Activated T-cell treated with anti-CD3 and anti-CD28 coated beads for 24 hours (primary cell): Measurements from ENCODE around the gene MSGN1.
"Not testable (repeated sequence)": the region's sequence is repeated elsewhere in the genome, so short reads cannot be mapped to it uniquely, and the experiment has no call there.

Experiments used
- DNase-seq: peaks from one replicate; pipeline ENCODE4 v3.0.0-alpha.2; 2020; ENCODE audit warnings: low read depth

Gene MSGN1

DNA sequence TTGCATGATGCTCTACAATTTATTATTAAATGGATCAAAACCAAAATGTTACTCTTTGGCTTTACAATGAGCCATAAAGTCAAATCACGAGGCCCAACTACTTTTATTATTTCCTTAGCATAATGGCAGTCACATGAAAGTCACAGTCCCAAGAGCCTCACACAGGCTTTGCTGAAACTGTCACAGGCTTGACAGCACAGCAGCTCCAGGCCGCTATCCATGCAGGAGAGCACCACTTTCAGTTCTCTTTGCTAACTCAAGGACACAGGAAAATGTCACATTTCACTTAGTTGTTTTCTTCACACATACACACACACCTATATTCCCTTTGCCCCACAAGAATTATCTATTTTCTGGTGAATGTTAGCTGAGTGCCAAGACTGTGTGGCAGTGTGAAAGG lies 11.1 kb upstream of the MSGN1 start:
- DNase-seq: no peak

DNA sequence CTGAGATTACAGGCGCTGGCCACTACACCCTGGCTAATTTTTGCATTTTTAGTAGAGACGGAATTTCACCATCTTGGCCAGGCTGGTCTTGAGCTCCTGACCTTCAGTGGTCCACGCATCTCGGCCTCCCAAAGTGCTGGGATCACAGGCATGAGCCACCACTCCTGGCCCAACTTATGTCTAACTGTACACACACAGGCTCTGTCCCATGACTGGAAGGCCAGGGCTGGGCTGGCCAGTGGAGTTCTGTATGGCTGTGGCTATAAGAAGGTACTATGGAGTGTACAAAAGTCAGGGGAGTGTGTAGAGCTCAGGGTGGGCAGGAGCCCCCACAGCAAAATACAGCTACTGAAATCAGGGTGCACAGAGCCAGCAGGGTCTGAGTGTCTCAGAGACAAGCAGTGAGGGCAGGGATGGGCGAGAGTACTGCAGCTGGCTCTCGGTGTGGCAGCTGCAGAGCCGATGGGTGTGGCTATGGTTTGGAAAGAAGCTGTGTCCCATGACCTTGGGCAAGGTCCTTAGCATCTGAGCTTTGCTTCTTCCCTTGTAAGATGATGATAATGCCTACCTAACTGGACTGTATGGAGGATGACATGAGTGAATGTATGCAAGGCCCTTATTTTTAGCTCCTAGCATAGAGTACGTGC lies 10.4 kb upstream of the MSGN1 start:
- no peak for DNase-seq

DNA sequence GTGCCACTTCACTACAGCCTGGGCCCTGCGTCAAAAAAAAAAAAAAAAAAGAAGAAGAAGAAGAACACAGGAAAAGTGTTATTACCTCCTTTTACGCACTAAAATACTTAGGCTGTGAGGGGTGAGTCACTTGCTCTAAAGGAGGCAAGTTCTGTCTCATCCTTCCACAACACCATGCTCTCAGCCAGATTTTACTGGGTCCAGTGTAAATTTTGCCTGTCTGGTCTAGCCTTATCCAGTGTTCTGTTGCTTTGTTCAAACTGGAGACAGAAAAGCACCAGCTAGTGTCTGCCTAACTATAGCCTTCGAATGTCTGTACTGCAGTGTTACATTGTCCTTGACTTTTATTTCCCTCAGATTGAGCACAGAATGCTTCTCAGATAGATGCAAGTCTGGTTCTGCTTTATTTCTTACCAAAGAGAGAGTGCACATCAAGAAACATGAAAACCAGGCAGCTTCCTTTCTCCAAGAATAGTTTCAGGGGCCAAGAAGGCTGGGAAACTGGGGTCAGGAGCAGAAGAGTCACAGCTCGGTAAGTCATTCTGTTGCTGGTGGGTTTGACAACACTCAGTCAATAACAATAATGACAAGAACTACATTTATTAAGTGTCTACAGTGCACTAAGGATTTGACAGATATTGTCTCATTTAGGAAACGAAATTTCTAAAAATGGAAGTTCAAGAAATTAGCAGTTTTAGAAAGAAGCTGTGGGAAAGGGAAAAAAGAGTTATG lies 3.1 kb upstream of the MSGN1 start:
- no peak for DNase-seq

DNA sequence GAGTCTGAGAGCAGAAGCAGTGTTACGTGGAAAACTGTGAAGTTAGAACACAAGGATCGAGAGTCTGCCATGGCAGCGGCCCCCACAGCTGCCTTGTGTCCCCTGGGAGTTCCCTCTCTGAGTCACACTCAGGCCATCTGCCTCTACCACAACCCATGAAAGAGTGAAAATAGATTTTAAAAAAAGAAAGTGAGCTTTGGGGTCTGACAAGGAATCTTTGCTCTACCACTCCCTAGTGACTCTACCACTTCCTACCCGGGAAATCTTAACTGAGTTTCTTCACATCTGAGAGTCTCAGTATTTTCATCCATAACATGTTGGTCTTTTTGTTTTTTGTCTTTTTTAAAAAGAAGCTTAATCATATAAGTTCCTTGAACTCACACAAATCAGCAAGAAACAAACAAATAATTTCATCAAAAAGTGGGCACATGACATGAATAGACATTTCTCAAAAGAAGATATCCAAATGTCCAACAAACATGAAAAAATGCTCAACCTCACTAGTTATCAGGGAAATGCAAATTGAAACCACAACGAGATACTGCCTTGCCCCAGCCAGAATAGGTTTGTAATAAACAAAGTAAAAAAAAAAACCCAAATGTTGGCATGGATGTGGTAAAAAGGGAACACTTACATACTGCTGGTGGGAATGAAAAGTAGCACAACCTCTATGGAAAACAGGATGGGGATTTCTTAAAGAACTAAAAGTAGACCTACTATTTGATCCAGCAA lies 2.4 kb upstream of the MSGN1 start:
- DNase-seq: no peak

DNA sequence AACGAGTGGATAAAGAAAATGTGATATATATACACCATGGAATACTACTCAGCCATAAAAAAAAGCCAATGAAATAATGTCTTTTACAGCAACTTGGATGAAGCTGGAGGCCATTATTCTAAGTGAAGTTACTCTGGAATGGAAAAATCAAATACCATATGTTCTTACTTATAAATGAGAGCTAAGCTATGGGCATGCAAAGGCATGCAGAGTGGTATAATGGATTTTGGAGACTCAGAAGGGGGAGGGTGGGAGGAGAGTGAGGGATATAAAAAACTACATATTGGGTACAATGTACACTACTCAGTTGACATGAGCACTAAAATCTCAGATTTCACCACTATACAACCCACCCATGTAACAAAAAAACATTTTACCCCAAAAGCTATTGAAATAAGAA lies 1.7 kb upstream of the MSGN1 start:
- no peak for DNase-seq

DNA sequence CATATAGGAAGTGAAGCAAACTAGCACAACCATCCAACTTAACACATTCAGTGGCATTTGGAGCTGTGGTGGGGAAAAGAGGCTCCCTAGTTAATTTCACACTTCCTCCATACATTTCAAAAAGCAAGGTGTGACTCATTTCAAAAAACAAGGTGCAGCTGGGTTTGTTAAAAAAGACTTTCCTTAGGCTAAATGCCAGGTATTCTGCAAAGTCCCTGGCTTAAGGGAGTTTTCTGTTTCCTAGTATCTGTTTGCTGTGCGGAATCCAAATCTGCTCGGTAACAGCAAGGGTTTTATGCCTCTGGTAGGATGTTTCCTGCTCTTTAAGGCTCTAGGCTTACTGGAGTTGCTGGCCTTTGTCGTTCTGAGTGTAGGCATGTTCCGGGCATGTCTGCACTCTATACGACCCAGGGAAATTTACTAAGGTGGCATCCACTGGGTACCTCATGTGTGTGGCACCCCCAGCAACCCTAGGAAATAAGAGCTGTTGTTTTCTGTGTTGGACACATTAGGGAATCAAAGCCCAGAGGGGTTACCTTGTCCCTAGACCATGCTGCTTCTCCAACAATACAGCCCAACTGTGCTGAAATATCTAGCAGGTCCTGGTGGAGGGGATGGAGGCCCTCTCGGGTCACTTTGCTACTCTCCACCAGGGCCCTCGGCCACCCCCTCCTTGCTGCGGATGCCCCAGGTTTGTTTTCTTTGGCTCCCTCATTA lies 634 bp upstream of the MSGN1 start:
- DNase-seq: no peak

DNA sequence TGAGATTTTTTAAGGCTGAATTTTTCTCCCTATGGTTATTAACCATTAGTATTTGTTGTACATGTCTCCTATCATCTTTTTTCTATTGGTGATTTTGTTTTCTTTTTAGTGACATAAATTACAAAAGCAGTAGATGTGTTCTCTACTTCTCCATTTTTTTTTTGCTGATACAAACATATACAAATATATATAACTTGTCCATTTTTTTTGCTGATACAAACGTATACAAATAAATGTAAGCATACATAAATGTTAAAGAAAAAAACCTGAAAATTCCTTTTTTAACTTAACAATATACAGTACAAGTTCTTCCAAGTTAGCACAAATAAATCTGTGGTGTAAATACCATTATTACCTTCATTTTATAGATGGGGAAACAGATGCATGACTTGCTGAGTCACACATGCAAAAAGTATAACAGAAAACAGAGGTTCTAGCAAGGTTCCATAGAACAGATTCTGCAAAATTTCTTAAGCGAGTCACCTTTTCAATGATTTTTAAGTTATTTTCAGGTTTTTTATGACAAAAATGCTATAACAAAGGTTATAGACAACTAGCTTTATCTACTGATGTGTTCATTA lies 2.1 kb downstream of the MSGN1 start:
- DNase-seq: no peak

DNA sequence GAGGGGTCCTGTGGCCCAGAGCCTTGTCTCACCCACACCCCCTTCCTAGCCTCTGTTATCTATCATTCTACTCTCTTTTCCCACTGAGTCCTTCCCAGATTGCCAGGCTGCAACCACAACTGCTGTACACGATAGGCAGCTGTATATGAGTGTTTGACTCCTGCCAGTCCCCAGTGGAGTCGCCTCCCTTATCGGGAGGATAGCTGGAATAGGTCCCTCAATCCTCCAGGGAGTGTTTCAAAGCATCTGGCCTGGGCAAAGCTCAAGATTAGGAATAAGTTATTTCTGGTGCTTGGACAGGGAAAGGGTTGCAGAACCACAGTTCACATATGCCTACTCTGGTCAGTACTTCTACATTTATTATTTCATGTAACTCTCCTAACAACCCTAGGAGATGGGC lies 4.8 kb downstream of the MSGN1 start:
- DNase-seq: no peak

DNA sequence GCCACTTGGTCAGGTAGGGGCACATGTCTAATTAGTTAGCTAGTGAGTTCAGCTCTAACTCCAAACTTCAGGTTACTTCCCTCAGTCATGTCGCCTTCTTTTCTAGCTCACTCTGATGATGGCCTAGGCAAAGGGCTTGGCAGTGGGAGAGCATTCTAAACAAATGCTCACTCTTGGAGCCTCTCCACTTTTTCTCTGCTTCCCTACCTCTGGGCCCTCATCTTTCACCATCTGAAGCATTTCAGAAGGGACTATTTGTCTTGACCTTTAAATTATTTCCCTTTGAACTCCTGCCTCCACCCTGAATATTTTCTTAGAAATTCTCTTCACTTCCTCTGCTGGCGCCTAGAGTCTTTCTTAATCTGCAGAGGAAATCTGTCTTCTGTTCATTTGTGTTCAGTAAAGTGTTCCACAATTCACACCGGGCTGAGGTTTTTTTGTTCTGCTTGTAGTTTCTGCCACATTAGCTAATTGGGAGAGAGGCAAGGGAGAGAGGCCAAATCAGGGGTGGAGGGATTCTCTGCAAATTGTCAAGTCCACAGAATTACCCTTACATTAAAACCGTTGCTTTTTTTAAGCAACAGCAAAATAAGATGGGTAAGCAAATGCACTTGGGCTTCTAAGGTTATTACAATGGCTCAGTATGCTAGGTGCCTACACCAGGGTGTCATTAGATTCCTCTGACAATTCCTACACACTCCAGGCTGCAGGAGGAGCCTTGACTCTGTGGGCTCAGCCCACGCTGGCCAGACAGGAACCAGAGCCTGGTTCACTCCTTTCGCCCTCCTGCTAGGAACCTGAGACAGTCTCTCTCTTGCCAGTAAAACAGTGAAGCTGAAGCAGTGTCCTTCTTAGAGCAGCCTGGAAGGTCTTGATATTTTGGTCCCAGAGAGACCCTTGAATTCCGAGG lies 5.5 kb downstream of the MSGN1 start:
- DNase-seq: no peak

DNA sequence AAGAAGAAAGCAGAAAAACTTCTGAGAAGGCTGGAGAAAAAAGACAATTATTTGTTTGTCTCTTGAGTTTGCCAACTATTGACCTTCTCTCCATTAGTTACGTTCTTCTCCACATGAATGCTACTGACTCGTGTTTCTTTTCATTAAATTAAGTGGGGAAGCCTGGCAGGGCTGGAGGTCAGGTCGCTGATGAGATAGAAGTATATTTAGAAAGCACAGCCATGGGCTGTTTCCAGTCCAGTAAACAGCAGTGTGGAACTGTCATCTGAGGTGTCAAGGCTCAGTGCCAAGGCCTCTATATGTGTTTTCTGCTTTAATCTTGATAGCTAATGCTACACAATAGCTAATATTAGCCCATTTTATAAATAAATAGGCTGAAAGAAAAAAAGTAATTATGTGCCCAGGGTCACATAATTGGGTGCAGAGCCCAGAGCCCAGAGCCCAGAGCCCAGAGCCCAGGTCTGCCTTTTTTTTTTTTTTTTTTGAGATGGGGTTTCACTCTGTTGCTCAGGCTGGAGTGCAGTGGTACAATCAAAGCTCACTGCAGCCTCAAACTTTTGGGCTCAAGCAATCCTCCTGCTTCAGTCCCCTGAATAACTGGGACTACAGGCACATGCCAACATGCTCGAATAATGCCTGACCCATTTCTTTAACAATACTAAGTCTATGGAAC lies 6.3 kb downstream of the MSGN1 start:
- no peak for DNase-seq

DNA sequence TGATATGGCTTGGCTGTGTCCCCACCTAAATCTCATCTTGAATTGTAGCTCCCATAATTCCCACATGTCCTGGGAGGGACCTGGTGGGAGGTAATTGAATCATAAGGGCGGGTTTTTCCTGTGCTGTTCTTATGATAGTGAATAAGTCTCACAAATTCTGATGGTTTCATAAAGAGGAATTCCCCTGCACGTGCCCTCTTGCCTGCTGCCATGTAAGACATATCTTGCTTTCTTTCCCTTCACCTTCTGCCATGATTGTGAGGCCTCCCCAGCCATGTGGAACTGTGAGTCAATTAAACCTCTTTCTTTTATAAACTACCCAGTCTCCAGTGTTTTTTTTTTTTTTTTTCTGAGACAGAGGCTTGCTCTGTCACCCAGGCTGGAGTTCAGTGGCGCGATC lies 7.4 kb downstream of the MSGN1 start:
- DNase-seq: not testable (repeated sequence)

DNA sequence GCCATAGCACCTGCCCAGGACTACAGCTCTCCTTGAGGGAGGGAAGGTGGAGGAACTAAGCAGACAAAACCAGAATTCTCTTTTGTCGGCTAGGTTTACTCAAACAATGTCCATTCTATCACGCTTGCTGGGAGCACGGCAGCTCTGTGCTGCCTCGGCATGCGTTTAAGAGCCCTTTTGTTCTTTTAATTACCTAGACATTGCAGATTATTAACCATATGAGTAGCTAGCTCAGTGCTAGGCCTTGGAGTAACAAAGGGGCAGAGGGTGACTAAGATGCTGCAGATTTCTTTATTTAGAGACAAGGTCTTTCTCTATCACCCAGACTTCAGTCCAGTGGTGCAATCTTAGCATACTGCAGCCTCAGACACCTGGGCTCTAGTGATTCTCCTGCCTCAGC lies 11.1 kb downstream of the MSGN1 start:
- no peak for DNase-seq

DNA sequence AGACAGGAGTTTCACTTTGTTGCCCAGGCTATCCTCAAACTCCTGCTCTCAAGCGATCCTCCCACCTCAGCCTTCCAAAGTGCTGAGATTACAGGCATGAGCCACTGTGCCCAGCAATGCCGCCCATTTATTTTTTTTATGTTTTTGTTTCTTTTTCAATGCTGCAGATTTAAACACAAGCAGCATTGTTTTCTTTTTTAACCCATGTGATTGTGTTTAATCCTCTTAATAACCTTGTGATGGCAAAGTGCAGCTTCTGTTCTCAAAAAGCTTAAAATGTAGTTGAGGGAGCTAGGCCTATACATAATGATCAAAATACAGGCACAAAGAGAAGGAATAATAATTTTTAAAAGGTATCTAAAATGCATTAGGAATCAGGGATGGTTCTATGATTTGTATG lies 11.5 kb downstream of the MSGN1 start:
- no peak for DNase-seq

DNA sequence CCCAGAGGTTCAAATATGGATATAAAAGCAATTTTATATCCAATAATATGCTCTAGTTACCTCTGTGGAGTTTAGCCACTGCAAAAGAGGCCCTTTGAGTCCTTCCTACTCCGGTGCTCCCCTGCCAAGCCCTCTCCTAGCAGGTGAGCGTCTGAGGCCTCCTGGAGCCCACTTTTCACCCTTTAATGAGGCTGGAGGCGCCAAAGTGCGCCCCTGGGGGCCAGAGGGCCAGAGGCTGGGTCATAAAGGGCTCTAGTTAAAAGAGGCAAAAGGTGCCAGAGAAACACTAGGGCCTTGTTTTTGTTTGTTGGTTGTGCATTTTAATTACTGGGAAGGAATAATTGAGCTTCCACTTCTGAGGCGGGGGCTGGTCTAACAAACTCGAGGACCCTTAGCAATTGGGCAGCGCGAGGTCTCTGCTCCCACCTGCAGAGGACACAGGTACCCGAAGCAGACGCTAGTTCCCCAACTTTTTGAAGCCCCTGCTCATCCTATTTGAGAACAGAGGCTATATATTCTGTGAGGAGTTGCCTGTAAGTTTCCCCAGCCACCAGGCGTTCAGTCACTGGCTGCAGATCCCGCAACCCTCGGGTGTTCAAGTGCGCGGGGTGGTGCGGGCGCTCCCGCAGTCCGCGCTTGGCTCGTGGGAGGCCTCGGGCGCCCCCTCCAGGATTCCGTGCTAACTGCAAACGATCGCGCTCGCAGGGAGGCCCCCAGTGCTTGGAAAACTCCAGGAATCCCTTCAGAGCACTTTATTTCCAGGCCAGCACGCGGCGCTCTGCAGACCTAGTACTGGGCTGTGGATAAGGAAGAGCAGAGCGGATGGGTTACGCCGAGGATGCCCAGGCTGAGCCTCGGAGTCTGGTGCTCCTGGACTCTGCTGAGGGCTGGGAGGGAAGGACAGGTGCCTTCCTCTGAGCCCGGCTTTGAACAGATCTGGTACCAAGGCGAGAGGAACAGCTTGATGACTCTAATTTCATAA lies 14.1 kb downstream of the MSGN1 start:
- DNase-seq: peak; percentile 12

DNA sequence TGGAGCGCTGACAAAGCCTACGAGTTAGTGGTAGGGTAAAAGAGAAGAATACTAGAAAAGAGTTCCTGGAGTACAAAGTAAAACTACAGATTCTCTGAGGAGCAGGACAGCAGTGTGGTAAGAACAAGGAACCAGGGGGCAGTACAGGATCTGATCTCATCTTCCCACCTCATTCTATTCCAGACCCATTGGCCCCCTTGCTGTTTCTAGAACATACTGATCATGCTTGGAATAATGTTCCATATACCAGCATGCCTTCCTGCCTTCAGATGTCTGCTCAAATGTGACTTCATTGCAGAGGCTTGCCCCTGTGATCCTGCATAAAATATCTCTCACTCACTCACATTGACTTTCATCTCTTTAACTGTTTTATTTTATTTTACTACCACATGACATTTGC lies 19.3 kb downstream of the MSGN1 start:
- no peak for DNase-seq

DNA sequence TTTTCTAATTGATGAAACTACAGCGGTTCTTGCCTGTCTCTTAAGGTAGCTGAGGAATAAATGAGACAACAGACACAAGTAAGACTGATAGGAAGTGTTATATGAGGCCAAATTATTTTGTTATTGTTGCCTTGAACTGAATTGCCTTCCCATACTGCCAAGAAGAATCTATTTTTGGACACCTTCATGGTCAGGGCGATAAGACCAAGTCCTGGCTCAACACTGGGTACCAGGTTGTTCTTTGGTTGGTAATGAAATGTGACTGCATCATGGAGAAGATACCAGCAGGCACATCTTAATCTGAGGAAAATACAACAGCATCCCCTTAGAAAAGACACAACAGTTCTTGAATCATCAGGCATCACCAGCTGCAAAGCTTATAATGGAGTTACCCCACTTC lies 23.7 kb downstream of the MSGN1 start:
- DNase-seq: no peak

DNA sequence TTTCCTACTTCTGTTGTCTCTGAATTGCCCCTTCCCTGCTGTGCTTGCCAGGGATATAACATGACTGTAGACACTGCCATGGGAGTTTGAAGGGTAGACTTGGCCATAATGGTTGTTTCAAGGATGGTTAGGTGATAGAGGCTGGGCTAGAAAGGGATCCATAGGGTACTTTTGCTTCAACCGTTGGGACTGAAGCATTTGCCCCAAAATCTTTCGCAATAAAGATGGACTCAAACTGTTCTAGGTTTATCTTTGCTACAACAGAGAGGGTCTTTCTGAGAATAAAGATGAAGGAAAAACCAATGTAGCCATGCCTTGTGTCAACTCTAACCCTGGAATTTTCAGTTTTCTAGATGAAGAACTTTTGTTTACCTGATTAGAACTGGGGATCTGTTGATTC lies 27.2 kb downstream of the MSGN1 start:
- DNase-seq: no peak

DNA sequence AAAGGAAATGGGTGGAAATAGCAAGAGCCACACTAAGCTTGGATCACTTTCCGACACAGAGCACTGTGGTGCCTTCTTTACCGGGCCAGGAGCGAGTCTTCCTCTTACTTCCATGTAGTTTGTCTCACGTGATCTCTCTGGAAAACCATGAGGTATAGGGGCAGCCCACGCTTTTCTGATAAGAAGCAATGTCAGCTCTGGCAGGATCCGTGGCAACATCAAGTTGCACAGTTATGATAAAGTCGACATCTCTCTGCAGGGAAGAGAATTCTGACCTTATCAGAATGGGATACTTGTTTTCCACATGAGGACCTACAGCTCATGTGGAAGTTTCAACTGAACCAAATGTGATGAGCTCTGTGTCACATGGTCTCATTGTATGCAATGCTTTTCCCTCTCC lies 29.5 kb downstream of the MSGN1 start:
- DNase-seq: no peak

DNA sequence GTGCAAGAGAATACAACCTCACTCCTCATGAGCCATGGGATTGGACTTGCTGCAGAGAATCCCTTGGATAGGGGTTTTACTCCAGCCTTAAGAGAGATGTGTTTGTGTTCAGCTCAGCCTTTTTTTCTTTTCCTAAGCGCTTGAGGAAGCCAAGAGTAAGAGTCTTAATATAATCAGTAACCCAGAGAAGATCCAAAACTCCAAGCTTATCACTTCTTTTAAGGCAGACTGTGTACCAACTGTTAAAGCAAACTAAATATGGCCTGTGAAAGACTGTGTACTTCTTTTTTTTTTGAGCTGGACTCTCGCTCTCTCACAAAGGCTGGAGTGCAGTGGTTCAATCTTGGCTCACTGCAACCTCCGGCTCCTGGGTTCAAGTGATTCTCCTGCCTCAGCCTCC lies 30.4 kb downstream of the MSGN1 start:
- no peak for DNase-seq

DNA sequence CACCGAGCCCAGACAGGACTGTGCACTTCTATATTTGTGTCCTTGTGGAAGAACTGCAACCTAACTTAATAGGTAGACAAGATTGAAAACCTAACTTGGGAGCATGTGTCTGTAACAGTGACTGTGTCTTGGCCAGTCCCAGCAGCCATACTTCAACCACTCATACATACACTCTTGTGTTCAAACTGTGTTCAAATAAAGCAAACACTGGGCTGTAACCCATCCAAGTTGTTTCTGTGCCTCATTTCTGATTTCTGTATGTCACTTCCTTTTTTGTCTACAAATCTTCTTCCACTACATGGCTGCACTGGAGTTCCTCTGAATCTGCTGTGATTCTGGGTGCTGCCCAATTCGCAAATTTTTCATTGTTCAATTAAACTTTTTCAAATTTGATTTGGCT lies 31.0 kb downstream of the MSGN1 start:
- no peak for DNase-seq
